GM18909 (cell line): ENCODE results near the gene CHD2.
"Not testable (repeated sequence)": the region's sequence is repeated elsewhere in the genome, so short reads cannot be mapped to it uniquely, and the experiment has no call there.

Source experiments
- ATAC-seq: cut with Tn5 transposase; IDR thresholded peaks from one replicate; pipeline ENCODE4 v1.9.1; 2021; ENCODE audit warnings: mild to moderate bottlenecking; ENCODE audit not compliant: unreplicated experiment, poor library complexity

Gene CHD2

GRCh38 chr15:93030430-93031102 lies 130.4 kb downstream of the CHD2 start:
- ATAC-seq: peak; percentile 85

- no peak for ATAC-seq
These were observed 131.0 kb downstream of the CHD2 start for GRCh38 chr15:93031103-93031464.

- ATAC-seq: not testable (repeated sequence)
These were observed 131.6 kb downstream of the CHD2 start for GRCh38 chr15:93031557-93032384.

GRCh38 chr15:93032515-93033206 lies 132.5 kb downstream of the CHD2 start:
- not testable (repeated sequence) for ATAC-seq

GRCh38 chr15:93033434-93034045 lies 133.4 kb downstream of the CHD2 start:
- ATAC-seq: no peak

DNA sequence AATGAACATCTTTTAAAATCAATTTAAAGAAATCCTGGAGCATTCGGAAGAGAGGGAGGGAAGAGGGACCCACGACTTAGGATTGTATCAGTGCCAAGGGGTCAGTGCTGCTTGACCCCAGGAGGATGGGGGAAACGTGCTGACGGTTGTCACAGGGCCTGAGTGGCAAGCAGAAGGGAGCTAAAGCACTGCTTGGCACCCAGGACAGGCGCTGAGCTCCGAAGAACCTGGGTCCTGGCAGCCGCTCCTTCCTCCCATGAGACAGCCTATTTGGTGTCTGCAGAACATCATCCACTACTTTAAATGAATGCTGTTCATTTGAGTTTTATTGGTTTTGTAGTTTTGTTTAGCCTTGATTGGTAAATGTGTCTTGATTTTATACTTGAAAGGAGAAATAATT lies 134.4 kb downstream of the CHD2 start:
- ATAC-seq: no peak

DNA sequence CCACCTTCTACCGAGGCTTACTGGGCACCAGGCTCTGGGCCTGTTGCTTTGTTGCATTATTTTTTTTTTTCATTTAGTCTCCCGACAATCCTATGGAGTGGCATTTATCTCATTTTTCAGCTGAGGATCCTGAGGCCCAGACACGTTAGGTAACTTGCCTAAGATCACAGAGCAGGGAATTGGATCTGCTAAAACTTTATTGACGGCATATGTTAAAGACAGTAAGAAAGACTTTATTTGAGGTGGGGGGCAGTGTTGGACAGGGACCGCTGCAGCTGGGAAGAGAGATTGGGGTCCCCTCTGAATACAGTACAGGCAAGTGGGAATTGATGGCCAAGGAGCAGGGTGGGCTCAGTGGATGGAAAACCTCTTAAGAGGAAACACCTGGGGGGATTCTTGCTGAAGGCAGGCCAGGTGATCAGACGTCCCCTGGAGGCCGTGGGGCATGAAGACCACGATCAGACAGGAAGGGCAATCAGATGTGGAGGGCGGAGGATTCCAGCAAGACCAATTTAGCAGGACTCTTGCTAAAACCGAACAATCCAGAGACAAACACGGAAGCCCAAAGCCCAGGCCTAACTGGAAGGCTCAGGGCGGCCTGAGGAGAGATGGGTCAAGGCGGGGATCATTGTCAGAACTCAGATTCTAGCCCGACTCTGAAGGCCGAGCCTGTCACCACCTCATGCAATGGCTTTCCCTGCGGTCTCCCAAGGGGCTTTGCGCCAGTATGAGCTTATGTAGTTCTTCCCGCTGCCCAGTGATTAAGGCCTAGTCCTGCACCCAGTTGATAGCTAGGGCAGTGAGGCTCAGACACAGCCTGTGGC lies 135.2 kb downstream of the CHD2 start:
- ATAC-seq: no peak

DNA sequence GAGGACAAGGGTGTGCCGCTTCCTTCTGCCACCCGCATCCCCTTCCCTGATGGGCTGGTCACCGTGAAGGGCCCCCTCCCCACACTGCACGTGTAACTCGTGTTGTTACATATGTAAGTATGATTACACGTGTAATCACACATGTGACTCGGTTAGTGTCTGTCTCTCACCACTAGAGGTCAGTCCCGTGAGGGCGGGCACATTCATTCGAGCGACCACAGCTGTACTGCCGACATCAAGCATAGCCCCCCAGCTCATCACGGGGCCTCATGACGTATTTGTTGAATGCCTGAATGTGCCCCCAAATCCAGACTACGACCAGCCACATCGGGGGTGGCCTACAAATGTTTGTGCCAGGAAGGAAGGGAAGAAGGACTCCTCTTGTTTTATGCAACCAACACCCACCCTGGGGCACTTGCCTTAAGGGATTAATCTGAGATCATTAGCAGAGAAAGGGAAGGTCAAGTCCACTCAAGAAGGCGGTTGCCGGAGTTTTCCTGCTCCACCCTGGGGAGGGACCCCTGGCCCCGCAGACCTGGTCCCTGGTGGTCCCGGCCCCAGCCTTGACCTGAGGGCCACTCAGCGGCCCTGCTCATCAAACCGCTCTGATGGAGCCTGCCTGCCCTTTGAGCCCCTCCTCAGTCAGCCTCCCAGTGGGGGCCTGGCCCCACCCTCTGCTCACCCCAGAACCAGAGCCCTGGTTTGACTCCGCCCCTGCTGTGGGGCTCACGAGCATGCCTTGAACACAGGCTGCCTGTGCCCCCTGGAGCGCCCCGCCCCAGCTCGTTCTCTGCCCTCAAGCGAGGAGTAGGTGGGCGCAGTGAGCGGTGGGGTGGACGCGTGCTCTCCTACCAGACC lies 136.1 kb downstream of the CHD2 start:
- peak; percentile 91 for ATAC-seq

DNA sequence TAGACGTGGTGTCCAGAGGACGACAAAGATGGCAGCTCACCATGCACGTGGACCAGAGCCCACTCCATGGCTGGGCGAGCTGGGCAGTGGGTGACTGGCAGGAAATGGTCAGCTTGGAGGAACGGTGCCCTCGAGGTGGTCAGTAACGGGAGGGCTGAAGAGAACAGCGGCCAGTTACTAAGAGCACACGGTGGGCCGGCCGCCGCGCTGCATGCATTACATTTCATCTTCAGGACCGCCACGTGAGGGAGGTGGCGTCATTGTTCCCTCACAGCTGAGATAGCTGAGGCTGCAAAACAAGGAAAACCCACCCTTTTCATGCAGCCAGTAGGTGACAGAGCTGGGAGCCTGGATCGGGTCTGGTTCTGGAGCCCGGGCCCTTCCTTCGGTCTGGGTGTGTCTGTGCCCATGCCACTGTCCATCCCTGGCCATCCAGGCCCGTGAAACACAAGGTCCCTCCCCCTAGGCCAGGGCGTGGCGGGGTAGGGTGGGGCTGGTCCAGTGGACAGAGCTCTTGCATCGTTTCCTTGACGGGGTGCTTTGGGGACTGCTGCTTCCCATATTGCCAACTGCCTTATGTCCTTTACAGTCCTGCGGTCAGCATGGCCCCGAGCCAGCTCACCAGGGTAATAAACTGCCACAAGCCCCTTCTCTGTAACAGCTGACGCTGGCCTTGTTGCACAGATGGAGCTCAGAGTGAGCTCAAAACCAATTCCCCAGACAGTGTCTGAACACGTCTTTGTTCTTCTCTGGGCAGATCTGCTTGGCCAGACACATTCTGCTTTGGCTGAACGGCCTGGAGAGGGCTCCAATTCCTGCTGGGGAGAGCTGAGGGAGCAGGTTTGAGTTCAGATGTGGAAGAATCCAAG lies 137.1 kb downstream of the CHD2 start:
- ATAC-seq: no peak

GRCh38 chr15:93037820-93038705 lies 137.9 kb downstream of the CHD2 start:
- ATAC-seq: no peak

DNA sequence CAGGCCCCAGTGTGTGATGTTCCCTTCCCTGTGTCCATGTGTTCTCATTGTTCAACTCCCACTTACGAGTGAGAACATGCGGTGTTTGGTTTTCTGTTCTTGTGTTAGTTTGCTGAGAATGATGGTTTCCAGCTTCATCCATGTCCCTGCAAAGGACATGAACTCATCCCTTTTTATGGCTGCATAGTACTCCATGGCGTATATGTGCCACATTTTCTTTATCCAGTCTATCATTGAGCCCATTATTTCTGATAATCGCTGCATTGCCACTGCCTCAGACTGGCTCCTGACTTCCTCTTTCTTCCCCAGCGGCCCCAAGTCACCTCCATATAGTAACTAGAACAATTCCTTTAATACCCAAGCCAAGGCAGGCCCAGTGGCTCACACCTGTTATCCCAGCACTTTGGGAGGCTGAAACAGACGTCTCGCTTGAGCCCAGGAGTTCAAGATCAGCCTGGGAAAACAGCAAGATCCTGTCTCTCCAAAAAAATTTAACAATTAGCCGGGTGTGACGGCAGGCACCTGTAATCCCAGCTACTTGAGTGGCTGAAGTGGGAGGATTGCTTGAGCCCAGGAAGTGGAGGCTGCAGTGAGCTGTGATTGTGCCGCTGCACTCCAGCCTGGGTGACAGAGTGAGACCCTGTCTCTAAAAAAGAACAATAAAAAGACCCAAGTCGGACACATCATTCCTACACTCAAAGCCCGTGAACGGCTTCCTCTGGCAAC lies 139.6 kb downstream of the CHD2 start:
- ATAC-seq: not testable (repeated sequence)

- ATAC-seq: no peak
These were observed 140.4 kb downstream of the CHD2 start for GRCh38 chr15:93040288-93041158.

DNA sequence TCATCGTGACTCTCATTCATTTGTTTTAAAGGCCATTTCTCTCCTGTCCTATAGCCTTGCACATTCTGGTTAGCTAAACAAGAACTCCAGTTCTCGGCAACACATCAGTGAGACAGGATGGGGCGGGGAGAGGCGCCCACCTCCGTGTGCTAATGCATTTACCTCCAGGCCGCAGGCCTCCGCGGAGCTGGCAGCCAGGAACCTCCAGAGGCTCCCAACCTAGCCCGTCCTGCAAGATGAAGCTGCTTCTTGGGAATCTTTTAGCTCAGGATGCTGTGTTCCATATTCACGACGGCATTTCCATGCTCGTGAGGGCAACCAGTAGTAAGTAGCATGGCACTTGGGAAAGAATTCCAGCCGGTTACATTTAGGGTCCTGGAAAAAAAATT lies 141.0 kb downstream of the CHD2 start:
- no peak for ATAC-seq

DNA sequence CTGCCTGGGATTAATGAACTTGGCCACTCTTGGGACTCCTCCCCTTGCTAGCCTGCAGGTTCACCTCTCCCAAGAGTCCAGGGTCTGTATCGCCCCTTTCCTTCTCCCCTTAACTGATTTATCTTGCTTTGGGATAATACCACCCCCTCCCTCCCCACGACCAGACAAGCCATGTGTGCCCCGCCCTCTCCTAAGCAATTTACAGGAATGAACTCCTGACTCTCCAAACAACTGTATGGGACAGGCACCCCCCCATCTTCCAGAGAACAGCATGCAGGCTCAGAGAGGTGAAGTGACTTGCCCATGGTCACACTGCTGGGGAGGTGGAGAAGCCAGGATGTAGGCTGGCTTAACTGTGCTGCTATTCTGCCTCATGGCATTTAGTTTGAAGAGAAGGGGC lies 142.1 kb downstream of the CHD2 start:
- no peak for ATAC-seq

GRCh38 chr15:93042691-93043378 lies 142.7 kb downstream of the CHD2 start:
- no peak for ATAC-seq
